KMS-11 (cell line): ENCODE results near the gene HMGN2.
"Not testable (repeated sequence)": the region's sequence is repeated elsewhere in the genome, so short reads cannot be mapped to it uniquely, and the experiment has no call there.

ENCODE experiments used
- H2AFZ ChIP-seq: fragments of 200-600 bp; sonication (generic); 2 replicates; pipeline ENCODE4 v1.6.1; 2016; ENCODE audit warnings: antibody characterized with exemption, mixed run types, low read depth
- H3K27ac ChIP-seq: fragments of 200-600 bp; sonication (generic); 2 replicates; pipeline ENCODE4 v1.6.1; 2016; ENCODE audit warnings: mild to moderate bottlenecking, mixed run types
- H3K27me3 ChIP-seq: fragments of 200-600 bp; sonication (generic); 2 replicates; pipeline ENCODE4 v1.6.1; 2017; ENCODE audit warnings: mild to moderate bottlenecking, low read depth, mixed run types, moderate library complexity; ENCODE audit not compliant: insufficient read depth
- H3K36me3 ChIP-seq: fragments of 200-600 bp; sonication (generic); 2 replicates; pipeline ENCODE4 v1.6.1; 2017; ENCODE audit warnings: mild to moderate bottlenecking, mixed run types; ENCODE audit not compliant: insufficient read depth
- H3K4me1 ChIP-seq: fragments of 200-600 bp; sonication (generic); 2 replicates; pipeline ENCODE4 v1.6.1; 2016; ENCODE audit warnings: mild to moderate bottlenecking, low read depth, mixed run types; ENCODE audit not compliant: poor library complexity, severe bottlenecking
- H3K4me2 ChIP-seq: fragments of 200-600 bp; sonication (generic); 2 replicates; pipeline ENCODE4 v1.7.0; 2016; ENCODE audit warnings: mild to moderate bottlenecking, mixed run types
- H3K4me3 ChIP-seq: fragments of 200-600 bp; sonication (generic); IDR thresholded peaks from 2 replicates; pipeline ENCODE4 v1.6.1; 2017; ENCODE audit warnings: low read depth, low read length, mixed read lengths; ENCODE audit not compliant: insufficient read depth
- H3K79me2 ChIP-seq: fragments of 200-600 bp; sonication (generic); 2 replicates; pipeline ENCODE4 v1.6.1; 2016; ENCODE audit warnings: low read depth, mixed run types; ENCODE audit not compliant: insufficient read depth
- H3K9ac ChIP-seq: fragments of 200-600 bp; sonication (generic); 2 replicates; pipeline ENCODE4 v1.6.1; 2016; ENCODE audit warnings: mild to moderate bottlenecking, mixed run types
- H4K20me1 ChIP-seq: fragments of 200-600 bp; sonication (generic); 2 replicates; pipeline ENCODE4 v1.6.1; 2016; ENCODE audit warnings: mild to moderate bottlenecking, mixed run types; ENCODE audit not compliant: insufficient read depth
- TF ChIP-seq, protein P1 (sequence below): fragments of 200-600 bp; sonication (generic); conservative IDR thresholded peaks from 2 replicates; pipeline ENCODE4 v1.6.1; 2017; ENCODE audit warnings: low read depth, mild to moderate bottlenecking, antibody characterized with exemption, low read length, moderate library complexity, mixed read lengths

HMGN2 gene

DNA sequence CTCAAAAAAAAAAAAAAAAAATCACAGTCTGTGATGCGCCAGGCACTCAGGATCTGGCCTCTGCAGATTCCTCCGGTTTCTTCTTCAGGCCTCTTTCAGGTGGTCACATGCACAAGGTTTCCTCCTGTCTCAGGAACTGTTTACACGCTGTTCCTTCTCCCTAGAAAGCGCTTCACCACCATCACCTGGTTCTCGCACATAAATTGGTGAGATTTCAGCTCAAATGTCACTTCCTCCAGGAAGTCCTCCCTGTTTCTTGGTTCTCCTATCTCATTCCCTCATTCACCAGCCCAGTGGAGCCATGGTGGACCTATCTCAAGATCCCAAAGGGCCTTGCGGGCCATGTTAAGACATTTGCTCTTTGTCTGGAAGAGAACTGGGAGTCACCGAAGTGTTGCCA lies 26.7 kb downstream of the HMGN2 start:
- Histone ChIP-seq H3K4me2 (no peak overlapping the region), H3K36me3 (no peaks in the 10 kb centered on the region), H3K4me1 (peaks cover 12% of the 10 kb centered on the region), H3K4me3 (no peak overlapping the region), H2AFZ (no peak overlapping the region), H3K27me3 (no peaks in the 10 kb centered on the region), H4K20me1 (no peaks in the 10 kb centered on the region), H3K9ac (no peak overlapping the region), H3K79me2 (no peaks in the 10 kb centered on the region), H3K27ac (no peak overlapping the region)
- TF ChIP-seq, protein P1, sequence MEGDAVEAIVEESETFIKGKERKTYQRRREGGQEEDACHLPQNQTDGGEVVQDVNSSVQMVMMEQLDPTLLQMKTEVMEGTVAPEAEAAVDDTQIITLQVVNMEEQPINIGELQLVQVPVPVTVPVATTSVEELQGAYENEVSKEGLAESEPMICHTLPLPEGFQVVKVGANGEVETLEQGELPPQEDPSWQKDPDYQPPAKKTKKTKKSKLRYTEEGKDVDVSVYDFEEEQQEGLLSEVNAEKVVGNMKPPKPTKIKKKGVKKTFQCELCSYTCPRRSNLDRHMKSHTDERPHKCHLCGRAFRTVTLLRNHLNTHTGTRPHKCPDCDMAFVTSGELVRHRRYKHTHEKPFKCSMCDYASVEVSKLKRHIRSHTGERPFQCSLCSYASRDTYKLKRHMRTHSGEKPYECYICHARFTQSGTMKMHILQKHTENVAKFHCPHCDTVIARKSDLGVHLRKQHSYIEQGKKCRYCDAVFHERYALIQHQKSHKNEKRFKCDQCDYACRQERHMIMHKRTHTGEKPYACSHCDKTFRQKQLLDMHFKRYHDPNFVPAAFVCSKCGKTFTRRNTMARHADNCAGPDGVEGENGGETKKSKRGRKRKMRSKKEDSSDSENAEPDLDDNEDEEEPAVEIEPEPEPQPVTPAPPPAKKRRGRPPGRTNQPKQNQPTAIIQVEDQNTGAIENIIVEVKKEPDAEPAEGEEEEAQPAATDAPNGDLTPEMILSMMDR, result no peak

DNA sequence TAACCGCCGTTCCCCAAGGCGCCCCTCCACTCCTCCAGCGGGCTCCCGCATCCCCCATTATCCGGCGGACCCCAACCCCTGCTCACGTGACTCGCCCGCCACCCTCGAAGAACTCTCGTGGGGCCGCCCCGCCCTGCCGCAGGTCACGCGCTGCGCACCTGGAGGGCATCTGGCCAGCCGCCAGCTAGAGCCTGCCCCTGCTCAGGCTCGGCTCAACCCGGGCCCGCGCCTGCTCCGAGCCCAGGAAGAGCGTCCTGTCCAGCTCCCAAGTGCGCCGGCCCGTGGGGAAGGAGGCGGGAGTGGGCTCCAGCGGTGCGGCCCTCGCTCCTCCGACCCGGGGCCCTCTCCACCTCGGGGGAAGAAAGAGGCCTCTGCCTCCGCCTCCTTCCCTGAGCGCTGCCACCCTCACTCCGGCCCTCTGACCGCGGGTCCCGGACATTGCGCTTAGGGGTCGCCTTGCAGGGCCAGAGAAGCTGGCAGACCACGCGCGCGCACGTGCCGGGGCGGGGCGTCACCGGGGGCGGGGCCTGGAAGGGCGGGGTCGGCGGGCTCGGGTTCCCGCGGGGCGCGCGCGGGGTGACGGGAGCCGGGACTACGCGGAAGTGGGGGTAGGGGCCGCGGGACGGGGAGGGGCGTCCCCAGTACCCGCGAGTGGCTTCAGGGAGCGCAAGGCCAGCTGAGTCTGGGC lies 28.4 kb downstream of the HMGN2 start:
- Histone ChIP-seq H3K27me3 (no peaks in the 10 kb centered on the region), H4K20me1 (no peaks in the 10 kb centered on the region), H3K36me3 (no peaks in the 10 kb centered on the region), H2AFZ (peak overlapping the region; percentile 73), H3K4me3 (peak overlapping the region; percentile 20), H3K4me2 (peak overlapping the region; percentile 53), H3K4me1 (peaks cover 12% of the 10 kb centered on the region), H3K79me2 (no peaks in the 10 kb centered on the region), H3K27ac (peak overlapping the region; percentile 99), H3K9ac (peak overlapping the region; percentile 98)
- TF ChIP-seq, protein P1, result no peak; the same call in 1 of the 2 replicates

DNA sequence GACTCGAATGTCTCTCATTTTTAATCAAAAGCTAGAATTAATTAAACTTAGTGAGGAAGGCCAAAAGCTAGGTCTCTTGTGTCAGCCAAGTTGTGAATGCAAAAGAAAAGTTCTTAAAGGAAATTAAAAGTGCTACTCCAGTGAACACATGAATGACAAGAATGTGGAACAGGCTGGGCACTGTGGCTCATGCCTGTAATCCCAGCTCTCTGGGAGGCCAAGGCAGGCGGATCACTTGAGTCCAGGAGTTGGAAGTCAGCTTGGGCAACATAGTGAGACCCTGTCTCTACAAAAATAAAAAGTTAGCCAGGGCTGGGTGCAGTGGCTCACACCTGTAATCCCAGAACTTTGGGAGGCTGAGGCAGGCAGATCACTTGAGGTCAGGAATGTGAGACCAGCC lies 38.5 kb downstream of the HMGN2 start:
- not testable (repeated sequence) for H3K79me2 ChIP-seq, H3K27ac ChIP-seq, H3K4me3 ChIP-seq

DNA sequence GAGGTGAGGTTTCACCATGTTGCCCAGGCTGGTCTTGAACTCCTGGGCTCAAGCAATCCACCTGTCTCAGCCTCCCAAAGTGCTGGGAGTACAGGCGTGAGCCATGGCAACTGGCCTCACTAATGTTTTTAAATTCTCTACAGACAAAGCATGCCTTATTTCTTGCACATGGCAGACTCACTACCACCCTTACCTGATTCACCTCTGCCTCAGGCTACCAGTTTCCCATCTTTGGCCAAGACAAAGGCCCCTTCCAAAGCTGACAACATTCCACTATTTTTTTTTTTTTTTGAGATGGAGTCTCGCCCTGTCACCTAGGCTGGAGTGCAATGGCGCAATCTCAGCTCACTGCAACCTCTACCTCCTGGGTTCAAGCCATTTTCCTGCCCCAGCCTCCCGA lies 43.6 kb downstream of the HMGN2 start:
- not testable (repeated sequence) for H3K36me3 ChIP-seq, H2AFZ ChIP-seq, H3K4me3 ChIP-seq, H3K4me2 ChIP-seq, H3K9ac ChIP-seq, H4K20me1 ChIP-seq, H3K4me1 ChIP-seq, H3K79me2 ChIP-seq, H3K27ac ChIP-seq, H3K27me3 ChIP-seq

More for the DNA sequence above, 38.5 kb downstream of the HMGN2 start:
- not testable (repeated sequence) for H3K9ac ChIP-seq, H3K4me2 ChIP-seq, H3K27me3 ChIP-seq, H3K4me1 ChIP-seq, H2AFZ ChIP-seq, H4K20me1 ChIP-seq, H3K36me3 ChIP-seq

DNA sequence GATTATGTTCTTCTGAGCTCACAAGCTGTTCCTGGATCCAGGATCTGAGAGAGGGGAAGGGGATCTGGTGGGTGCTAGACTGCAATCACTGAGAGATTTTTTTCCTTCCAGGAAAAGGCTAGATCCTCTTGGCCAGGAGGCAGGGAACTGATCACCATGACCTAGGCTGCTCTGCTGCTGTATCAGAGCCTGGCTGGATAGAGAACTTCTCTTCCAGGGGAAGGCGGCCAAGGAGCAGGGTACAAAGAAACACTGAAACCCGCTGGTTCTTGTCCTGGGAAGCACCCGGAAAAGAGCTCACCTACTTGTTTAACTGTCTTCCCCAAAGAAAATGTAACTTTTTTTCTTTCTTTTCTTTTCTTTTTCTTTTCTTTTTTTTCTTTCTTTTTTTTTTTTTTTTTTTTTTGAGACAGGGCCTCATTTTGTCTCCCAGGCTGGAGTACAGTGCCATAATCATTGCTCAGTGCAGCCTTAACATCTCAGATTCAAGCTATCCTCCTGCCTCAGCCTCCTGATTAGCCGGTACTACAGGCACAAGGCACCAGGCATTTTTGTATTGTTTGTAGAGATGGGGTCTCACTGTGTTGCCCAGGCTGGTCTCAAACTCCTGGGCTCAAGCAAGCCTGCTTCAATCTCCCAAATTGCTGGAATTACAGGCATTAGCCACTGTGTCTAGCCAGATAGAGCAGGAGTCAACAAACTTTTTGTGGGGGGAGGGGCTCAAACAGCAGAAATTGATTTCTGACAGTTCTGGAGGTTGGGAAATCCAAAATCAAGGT lies 44.9 kb downstream of the HMGN2 start:
- TF ChIP-seq, protein P1, result no peak
- Histone ChIP-seq H3K79me2 (no peaks in the 10 kb centered on the region), H3K27ac (no peak overlapping the region), H3K4me3 (no peak overlapping the region), H2AFZ (0 out of 2 replicates have a peak overlapping the region, but pooled peaks have one; percentile 14), H3K4me1 (no peaks in the 10 kb centered on the region), H4K20me1 (no peaks in the 10 kb centered on the region), H3K9ac (no peak overlapping the region), H3K36me3 (no peaks in the 10 kb centered on the region), H3K4me2 (no peak overlapping the region), H3K27me3 (no peaks in the 10 kb centered on the region)
